Measurements from ENCODE around the gene PLCB1. TPM values are rescaled to one million over a fixed set of nuclear protein-coding genes. Genes with fewer than 3 reads are reported as not detected.

PLCB1 gene
- polyA plus RNA-seq, 1 experiment, result 16.4 TPM

GRCh38 chr20:8163543-8163942 is 31.5 kb downstream of the PLCB1 start:
- H3K9me3 ChIP-seq (ENCODE audit: control insufficient read depth, insufficient read depth, low read length), result peaks cover 11% of the 10 kb centered on the region
- H3K27me3 ChIP-seq (ENCODE audit: control insufficient read depth, insufficient read depth, low read length), result no peaks in the 10 kb centered on the region
- TF ChIP-seq CTCF (IDR thresholded peaks at IDR 0.05; ENCODE audit: low read depth, low read length), result no peak
- ChIA-PET CTCF (no interaction called here), POLR2A (no interaction called here)
- H3K27ac ChIP-seq (ENCODE audit: low read depth, low read length), result no peak overlapping the region
- no peak overlapping the region for H3K4me3 ChIP-seq (ENCODE audit: low read depth, low read length)
- DNase-seq (ENCODE audit: low read depth, low spot score), result no peak

- ChIA-PET POLR2A (no interaction called here), CTCF (interaction anchor here (0.6 kb wide), 1 partner anchor 232 kb away, joined by 3 read pairs; no protein-coding TSS in a partner anchor)
- no peak for TF ChIP-seq CTCF (IDR thresholded peaks at IDR 0.05; ENCODE audit: low read depth, low read length)
- Histone ChIP-seq H3K27me3 (ENCODE audit: control insufficient read depth, insufficient read depth, low read length) (no peaks in the 10 kb centered on the region), H3K4me3 (ENCODE audit: low read depth, low read length) (no peak overlapping the region), H3K27ac (ENCODE audit: low read depth, low read length) (no peak overlapping the region), H3K9me3 (ENCODE audit: control insufficient read depth, insufficient read depth, low read length) (no peaks in the 10 kb centered on the region)
- DNase-seq (ENCODE audit: low read depth, low spot score), result no peak
Observed at GRCh38 chr20:8166730-8167129, 34.7 kb downstream of the PLCB1 start.

GRCh38 chr20:8168785-8169288 is 36.8 kb downstream of the PLCB1 start:
- ChIA-PET POLR2A (no interaction called here), CTCF (no interaction called here)
- H3K27me3 ChIP-seq (ENCODE audit: control insufficient read depth, insufficient read depth, low read length), result no peaks in the 10 kb centered on the region
- H3K27ac ChIP-seq (ENCODE audit: low read depth, low read length), result no peak overlapping the region
- no peak overlapping the region for H3K4me3 ChIP-seq (ENCODE audit: low read depth, low read length)
- TF ChIP-seq CTCF (IDR thresholded peaks at IDR 0.05; ENCODE audit: low read depth, low read length), result no peak
- DNase-seq (ENCODE audit: low read depth, low spot score), result no peak
- H3K9me3 ChIP-seq (ENCODE audit: control insufficient read depth, insufficient read depth, low read length), result no peaks in the 10 kb centered on the region

- Histone ChIP-seq H3K27me3 (ENCODE audit: control insufficient read depth, insufficient read depth, low read length) (no peaks in the 10 kb centered on the region), H3K27ac (ENCODE audit: low read depth, low read length) (no peak overlapping the region), H3K9me3 (ENCODE audit: control insufficient read depth, insufficient read depth, low read length) (no peaks in the 10 kb centered on the region), H3K4me3 (ENCODE audit: low read depth, low read length) (no peak overlapping the region)
- POLR2A ChIA-PET, result no interaction called here
- CTCF ChIA-PET, result no interaction called here
- no peak for TF ChIP-seq CTCF (IDR thresholded peaks at IDR 0.05; ENCODE audit: low read depth, low read length)
- DNase-seq (ENCODE audit: low read depth, low spot score), result no peak
Observed at GRCh38 chr20:8170921-8171320, 38.9 kb downstream of the PLCB1 start.

- ChIA-PET CTCF (interaction anchor here (1.0 kb wide), 1 partner anchor 549 kb away, joined by 3 read pairs; no protein-coding TSS in a partner anchor), POLR2A (no interaction called here)
- Histone ChIP-seq H3K9me3 (ENCODE audit: control insufficient read depth, insufficient read depth, low read length) (no peaks in the 10 kb centered on the region), H3K27ac (ENCODE audit: low read depth, low read length) (no peak overlapping the region), H3K27me3 (ENCODE audit: control insufficient read depth, insufficient read depth, low read length) (no peaks in the 10 kb centered on the region), H3K4me3 (ENCODE audit: low read depth, low read length) (no peak overlapping the region)
- no peak for TF ChIP-seq CTCF (IDR thresholded peaks at IDR 0.05; ENCODE audit: low read depth, low read length)
- DNase-seq (ENCODE audit: low read depth, low spot score), result no peak
Observed at GRCh38 chr20:8172191-8172590, 40.1 kb downstream of the PLCB1 start.

Measured in AG04450 (cell line).